HepG2 (cell line): ENCODE measurements around the gene CFAP99. TPM values are rescaled to one million over a fixed set of nuclear protein-coding genes. Genes with fewer than 3 reads are reported as not detected.

Source experiments
- ARHGAP35 ChIP-seq: sonication (generic); formaldehyde crosslinking; IDR thresholded peaks from 2 replicates; pipeline ENCODE4 v1.9.0; 2022; ENCODE audit warnings: mild to moderate bottlenecking, inconsistent platforms, moderate library complexity, missing genetic modification reagents, borderline replicate concordance
- ARNT ChIP-seq: fragments of 450-650 bp; IDR thresholded peaks from 2 replicates; pipeline ENCODE4 v1.6.1; 2017
- DZIP1 ChIP-seq: sonication (generic); formaldehyde crosslinking; IDR thresholded peaks from 2 replicates; pipeline ENCODE4 v1.5.0; 2020; ENCODE audit warnings: mild to moderate bottlenecking, missing genetic modification reagents
- ETS1 ChIP-seq: sonication (generic); formaldehyde crosslinking; IDR thresholded peaks from 2 replicates; pipeline ENCODE4 v1.4.0; 2020; ENCODE audit warnings: missing genetic modification reagents
- GLI4 ChIP-seq: sonication (generic); formaldehyde crosslinking; IDR thresholded peaks from 2 replicates; pipeline ENCODE4 v1.5.1; 2020; ENCODE audit warnings: missing genetic modification reagents, mild to moderate bottlenecking, moderate library complexity, borderline replicate concordance
- GPN1 ChIP-seq: sonication (generic); formaldehyde crosslinking; IDR thresholded peaks from 2 replicates; pipeline ENCODE4 v1.5.1; 2020; ENCODE audit warnings: missing genetic modification reagents, borderline replicate concordance
- HDAC1 ChIP-seq: sonication (generic); formaldehyde crosslinking; IDR thresholded peaks from 2 replicates; pipeline ENCODE4 v1.5.1; 2020; ENCODE audit warnings: mild to moderate bottlenecking, missing genetic modification reagents
- HOMEZ ChIP-seq: IDR thresholded peaks from 2 replicates; pipeline ENCODE4 v1.6.1; 2016; ENCODE audit warnings: low read depth
- HOXA7 ChIP-seq: sonication (generic); formaldehyde crosslinking; IDR thresholded peaks from 2 replicates; pipeline ENCODE4 v1.8.1; 2022; ENCODE audit warnings: mild to moderate bottlenecking, missing genetic modification reagents, moderate library complexity
- ISX ChIP-seq: sonication (generic); formaldehyde crosslinking; conservative IDR thresholded peaks from 2 replicates; pipeline ENCODE4 v1.5.0; 2020; ENCODE audit warnings: missing genetic modification reagents
- MLLT10 ChIP-seq: sonication (generic); formaldehyde crosslinking; IDR thresholded peaks from 2 replicates; pipeline ENCODE4 v1.4.0; 2020; ENCODE audit warnings: missing genetic modification reagents
- NFKB2 ChIP-seq: sonication (generic); formaldehyde crosslinking; IDR thresholded peaks from 2 replicates; pipeline ENCODE4 v1.4.0; 2020; ENCODE audit warnings: missing genetic modification reagents, borderline replicate concordance
- NFRKB ChIP-seq: fragments of 450-650 bp; IDR thresholded peaks from 2 replicates; pipeline ENCODE4 v1.6.1; 2017
- NKX3-1 ChIP-seq: sonication (generic); formaldehyde crosslinking; IDR thresholded peaks from 2 replicates; pipeline ENCODE4 v1.5.0; 2020; ENCODE audit warnings: missing genetic modification reagents
- PRPF4 ChIP-seq: fragments of 200-400 bp; formaldehyde crosslinking; IDR thresholded peaks from 2 replicates; pipeline ENCODE4 v1.6.1; 2016; ENCODE audit warnings: low read length, low read depth; ENCODE audit not compliant: poor library complexity, severe bottlenecking
- SYNCRIP ChIP-seq: fragments of 200-400 bp; formaldehyde crosslinking; IDR thresholded peaks from 2 replicates; pipeline ENCODE4 v1.6.1; 2018; ENCODE audit warnings: mild to moderate bottlenecking, low read depth, low read length; ENCODE audit not compliant: insufficient read depth
- TGIF2 ChIP-seq: IDR thresholded peaks from 2 replicates; pipeline ENCODE4 v1.6.1; 2016; ENCODE audit warnings: control low read depth, missing compliant biosample characterization
- ZNF256 ChIP-seq: sonication (generic); formaldehyde crosslinking; conservative IDR thresholded peaks from 2 replicates; pipeline ENCODE4 v1.4.0; 2020; ENCODE audit warnings: missing genetic modification reagents
- ZNF276 ChIP-seq: sonication (generic); formaldehyde crosslinking; IDR thresholded peaks from 2 replicates; pipeline ENCODE4 v1.4.0; 2020; ENCODE audit warnings: mild to moderate bottlenecking, low read depth, missing genetic modification reagents
- ZNF34 ChIP-seq: sonication (generic); formaldehyde crosslinking; IDR thresholded peaks from 2 replicates; pipeline ENCODE4 v1.4.0; 2020; ENCODE audit warnings: mild to moderate bottlenecking, missing genetic modification reagents, borderline replicate concordance
- ZNF558 ChIP-seq: sonication (generic); formaldehyde crosslinking; IDR thresholded peaks from 2 replicates; pipeline ENCODE4 v1.9.0; 2022; ENCODE audit warnings: mild to moderate bottlenecking, missing genetic modification reagents, borderline replicate concordance
- ZNF619 ChIP-seq: sonication (generic); formaldehyde crosslinking; IDR thresholded peaks from 2 replicates; pipeline ENCODE4 v1.4.0; 2020; ENCODE audit warnings: mild to moderate bottlenecking, missing genetic modification reagents
- ZNF775 ChIP-seq: sonication (generic); formaldehyde crosslinking; IDR thresholded peaks from 2 replicates; pipeline ENCODE4 v1.4.0; 2020; ENCODE audit warnings: missing genetic modification reagents, mild to moderate bottlenecking, moderate library complexity, borderline replicate concordance
- ZNF780A ChIP-seq: sonication (generic); formaldehyde crosslinking; IDR thresholded peaks from 2 replicates; pipeline ENCODE4 v1.8.0; 2022; ENCODE audit warnings: mild to moderate bottlenecking, missing genetic modification reagents, moderate library complexity
- polyA plus RNA-seq, 8 experiments: library from polyadenylated mRNA; depleted of rRNA in 3 of 8; stranded (reverse) in 7 of 8; unstranded in 1 of 8; fragments of >200 nt; fragmentation: Illumina TruSeq in 4 of 8; extraction: Trizol in 4 of 8; gene quantifications; 2 replicates each; pipeline versions ENCODE4 v1.2.1 to v1.2.3, GENCODE V29; 2011 to 2016; ENCODE audit warnings: low read depth in 4 of 8, missing spikeins in 1 of 8, mixed read lengths in 1 of 8; ENCODE audit not compliant: insufficient read depth in 1 of 8
- total RNA-seq, 5 experiments: library from RNA; depleted of rRNA; stranded (reverse); fragments of >200 nt; fragmentation: Illumina TruSeq; extraction: Trizol; gene quantifications; 2 replicates each; pipeline ENCODE4 v1.2.3, GENCODE V29; 2016; ENCODE audit warnings: low read depth in 1 of 5

Gene CFAP99
- total and polyA plus RNA-seq, 2 of the 13 experiments (the other 11 are each of a cell fraction or from before 2014, with no cell fraction given), result not detected

- TF ChIP-seq HOMEZ (CRISPR knock-in tag), result peak; percentile 24; the same call in 1 of the 2 replicates
- no peak for TF ChIP-seq ZNF276
- peak; percentile 51; the same call in 1 of the 2 replicates for TF ChIP-seq HDAC1
- 0 out of 2 replicates have a peak, but pooled peaks have one; percentile 18 for TF ChIP-seq TGIF2 (CRISPR knock-in tag)
- TF ChIP-seq ETS1 (CRISPR knock-in tag), result no peak
- no peak for TF ChIP-seq ZNF34
- TF ChIP-seq ZNF780A, result no peak
- no peak for TF ChIP-seq GLI4
- no peak for TF ChIP-seq ARNT
- peak; percentile 66; the same call in 1 of the 2 replicates for TF ChIP-seq NFKB2
- 0 out of 2 replicates have a peak, but pooled peaks have one; percentile 1 for TF ChIP-seq DZIP1
- no peak for TF ChIP-seq NKX3-1 (CRISPR knock-in tag)
- no peak for TF ChIP-seq ZNF558 (CRISPR knock-in tag)
- TF ChIP-seq GPN1 (CRISPR knock-in tag), result no peak
- no peak for TF ChIP-seq ZNF256 (CRISPR knock-in tag)
- TF ChIP-seq ZNF619 (CRISPR knock-in tag), result no peak; the same call in 1 of the 2 replicates
- no peak for TF ChIP-seq PRPF4
- no peak for TF ChIP-seq ZNF775 (CRISPR knock-in tag)
- TF ChIP-seq ARHGAP35 (CRISPR knock-in tag), result no peak
- no peak for TF ChIP-seq SYNCRIP
- no peak for TF ChIP-seq ISX (CRISPR knock-in tag)
- no peak for TF ChIP-seq HOXA7 (CRISPR knock-in tag)
- no peak for TF ChIP-seq NFRKB
- TF ChIP-seq MLLT10 (CRISPR knock-in tag), result no peak
Observed at GRCh38 chr4:2441393-2442174, 22.8 kb downstream of the CFAP99 start (continued).
